GM23338 (cell line): ENCODE measurements around the gene IRF2BP1. TPM values are rescaled to one million over a fixed set of nuclear protein-coding genes. Genes with fewer than 3 reads are reported as not detected.
"Not testable (repeated sequence)": the region's sequence is repeated elsewhere in the genome, so short reads cannot be mapped to it uniquely, and the experiment has no call there.

Source experiments
- ATAC-seq: fragments of 200-7000 bp; cut with Tn5 transposase; 3 replicates; pipeline ENCODE4 v1.9.1; 2020
- DNase-seq: peaks from one replicate; pipeline ENCODE4 v3.0.0-alpha.2; 2015; ENCODE audit warnings: low spot score
- H2AFZ ChIP-seq: fragments of 200-600 bp; sonication (generic); 2 replicates; pipeline ENCODE4 v1.8.0; 2016; ENCODE audit warnings: antibody characterized with exemption, mild to moderate bottlenecking, moderate library complexity
- H3F3A ChIP-seq: fragments of 200-600 bp; sonication (generic); replicated peaks from 2 replicates; pipeline ENCODE4 v1.8.0; 2017; ENCODE audit warnings: antibody characterized with exemption, mixed run types, low read depth
- H3K27ac ChIP-seq: fragments of 200-600 bp; sonication (generic); 2 replicates; pipeline ENCODE4 v1.6.1; 2016; ENCODE audit warnings: low read depth
- H3K27me3 ChIP-seq: fragments of 200-600 bp; sonication (generic); 2 replicates; pipeline ENCODE4 v1.8.0; 2016; ENCODE audit warnings: mild to moderate bottlenecking, mixed run types, moderate library complexity; ENCODE audit not compliant: insufficient read depth
- H3K36me3 ChIP-seq: fragments of 200-600 bp; sonication (generic); 2 replicates; pipeline ENCODE4 v1.8.0; 2016; ENCODE audit warnings: mild to moderate bottlenecking; ENCODE audit not compliant: insufficient read depth
- H3K4me1 ChIP-seq: fragments of 200-600 bp; sonication (generic); 2 replicates; pipeline ENCODE4 v1.8.0; 2016; ENCODE audit warnings: mild to moderate bottlenecking, moderate library complexity; ENCODE audit not compliant: insufficient read depth
- H3K4me2 ChIP-seq: fragments of 200-600 bp; sonication (generic); 2 replicates; pipeline ENCODE4 v1.7.1; 2017; ENCODE audit warnings: mixed run types
- H3K4me3 ChIP-seq: fragments of 200-600 bp; sonication (generic); 2 replicates; pipeline ENCODE4 v1.6.1; 2016; ENCODE audit warnings: mixed run types
- H3K79me2 ChIP-seq: fragments of 200-600 bp; sonication (generic); replicated peaks from 2 replicates; pipeline ENCODE4 v1.8.0; 2017; ENCODE audit warnings: mild to moderate bottlenecking; ENCODE audit not compliant: insufficient read depth
- H3K9me2 ChIP-seq: fragments of 200-600 bp; sonication (generic); 2 replicates; pipeline ENCODE4 v1.8.0; 2017; ENCODE audit not compliant: insufficient read depth
- H4K20me1 ChIP-seq: fragments of 200-600 bp; sonication (generic); replicated peaks from 2 replicates; pipeline ENCODE4 v1.8.0; 2017; ENCODE audit warnings: mild to moderate bottlenecking; ENCODE audit not compliant: insufficient read depth
- H3K27ac Mint-ChIP-seq: 2 replicates; pipeline ENCODE4 v1.8.0; 2020; ENCODE audit warnings: inconsistent platforms, mild to moderate bottlenecking, moderate library complexity, mixed read lengths
- H3K27me3 Mint-ChIP-seq: 3 replicates; pipeline ENCODE4 v1.8.0; 2022; ENCODE audit warnings: low read depth, mild to moderate bottlenecking, moderate library complexity, mixed read lengths, inconsistent platforms; ENCODE audit not compliant: insufficient read depth, poor library complexity
- H3K36me3 Mint-ChIP-seq: 3 replicates; pipeline ENCODE4 v1.8.0; 2021; ENCODE audit warnings: low read depth, mild to moderate bottlenecking, inconsistent platforms, moderate library complexity, mixed read lengths
- H3K4me1 Mint-ChIP-seq: 3 replicates; pipeline ENCODE4 v1.8.0; 2020; ENCODE audit warnings: mild to moderate bottlenecking, inconsistent platforms, mixed read lengths
- H3K4me3 Mint-ChIP-seq: 3 replicates; pipeline ENCODE4 v1.8.0; 2021; ENCODE audit warnings: moderate library complexity, mild to moderate bottlenecking, inconsistent platforms, mixed read lengths
- H3K9me3 Mint-ChIP-seq: 3 replicates; pipeline ENCODE4 v1.8.0; 2020; ENCODE audit warnings: moderate library complexity, mild to moderate bottlenecking, inconsistent platforms, mixed read lengths
- EZH2phosphoT487 ChIP-seq: fragments of 200-600 bp; sonication (generic); IDR thresholded peaks from one replicate; pipeline ENCODE4 v1.8.1; 2018; ENCODE audit warnings: antibody characterized with exemption; ENCODE audit not compliant: unreplicated experiment
- polyA plus RNA-seq: library from polyadenylated mRNA; unstranded; fragments of >200 nt; fragmentation: Nextera tagmentation; extraction: Ambion mirVana; gene quantifications from 2 replicates; pipeline ENCODE4 v1.2.1, GENCODE V29; 2016
- total RNA-seq: library from RNA; depleted of rRNA; stranded (reverse); fragments of >200 nt; shearing (Covaris generic); gene quantifications from 2 replicates; pipeline ENCODE4 v1.2.3, GENCODE V29; 2014
- TF ChIP-seq, protein P1 (sequence below): fragments of 250-450 bp; sonication (Bioruptor Pico); IDR thresholded peaks from 2 replicates; pipeline ENCODE4 v1.5.0; 2020; ENCODE audit warnings: mild to moderate bottlenecking, moderate library complexity

Gene IRF2BP1
- total and polyA plus RNA-seq, 2 experiments from 2014 or later: 10.4 to 41.6 TPM

DNA sequence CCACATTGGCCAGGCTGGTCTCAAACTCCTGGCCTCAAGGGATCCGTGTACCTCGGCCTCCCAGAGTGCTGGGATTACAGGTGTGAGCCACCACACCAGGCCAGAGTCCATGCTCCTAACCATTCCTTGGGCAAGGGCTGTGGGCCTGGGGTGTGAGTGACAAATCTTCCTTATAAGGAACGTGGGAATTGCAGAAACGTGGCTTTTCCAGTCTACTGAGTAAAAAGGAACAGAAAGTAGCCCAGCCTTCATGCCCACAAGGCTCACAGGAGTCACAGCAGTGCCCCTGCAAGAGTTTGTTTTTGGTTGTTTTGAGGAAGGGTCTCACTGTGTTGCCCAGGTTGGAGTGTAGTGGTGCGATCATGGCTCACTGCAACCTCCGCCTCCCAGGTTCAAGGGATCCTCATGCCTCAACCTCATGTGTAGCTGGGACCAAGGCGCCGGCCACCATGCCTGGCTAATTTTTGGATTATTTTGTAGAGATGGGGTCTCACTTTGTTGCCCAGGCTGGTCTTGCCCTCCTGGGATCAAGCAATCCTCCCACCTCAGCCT is 11.4 kb upstream of the IRF2BP1 start (continued):
- TF ChIP-seq, protein P1, sequence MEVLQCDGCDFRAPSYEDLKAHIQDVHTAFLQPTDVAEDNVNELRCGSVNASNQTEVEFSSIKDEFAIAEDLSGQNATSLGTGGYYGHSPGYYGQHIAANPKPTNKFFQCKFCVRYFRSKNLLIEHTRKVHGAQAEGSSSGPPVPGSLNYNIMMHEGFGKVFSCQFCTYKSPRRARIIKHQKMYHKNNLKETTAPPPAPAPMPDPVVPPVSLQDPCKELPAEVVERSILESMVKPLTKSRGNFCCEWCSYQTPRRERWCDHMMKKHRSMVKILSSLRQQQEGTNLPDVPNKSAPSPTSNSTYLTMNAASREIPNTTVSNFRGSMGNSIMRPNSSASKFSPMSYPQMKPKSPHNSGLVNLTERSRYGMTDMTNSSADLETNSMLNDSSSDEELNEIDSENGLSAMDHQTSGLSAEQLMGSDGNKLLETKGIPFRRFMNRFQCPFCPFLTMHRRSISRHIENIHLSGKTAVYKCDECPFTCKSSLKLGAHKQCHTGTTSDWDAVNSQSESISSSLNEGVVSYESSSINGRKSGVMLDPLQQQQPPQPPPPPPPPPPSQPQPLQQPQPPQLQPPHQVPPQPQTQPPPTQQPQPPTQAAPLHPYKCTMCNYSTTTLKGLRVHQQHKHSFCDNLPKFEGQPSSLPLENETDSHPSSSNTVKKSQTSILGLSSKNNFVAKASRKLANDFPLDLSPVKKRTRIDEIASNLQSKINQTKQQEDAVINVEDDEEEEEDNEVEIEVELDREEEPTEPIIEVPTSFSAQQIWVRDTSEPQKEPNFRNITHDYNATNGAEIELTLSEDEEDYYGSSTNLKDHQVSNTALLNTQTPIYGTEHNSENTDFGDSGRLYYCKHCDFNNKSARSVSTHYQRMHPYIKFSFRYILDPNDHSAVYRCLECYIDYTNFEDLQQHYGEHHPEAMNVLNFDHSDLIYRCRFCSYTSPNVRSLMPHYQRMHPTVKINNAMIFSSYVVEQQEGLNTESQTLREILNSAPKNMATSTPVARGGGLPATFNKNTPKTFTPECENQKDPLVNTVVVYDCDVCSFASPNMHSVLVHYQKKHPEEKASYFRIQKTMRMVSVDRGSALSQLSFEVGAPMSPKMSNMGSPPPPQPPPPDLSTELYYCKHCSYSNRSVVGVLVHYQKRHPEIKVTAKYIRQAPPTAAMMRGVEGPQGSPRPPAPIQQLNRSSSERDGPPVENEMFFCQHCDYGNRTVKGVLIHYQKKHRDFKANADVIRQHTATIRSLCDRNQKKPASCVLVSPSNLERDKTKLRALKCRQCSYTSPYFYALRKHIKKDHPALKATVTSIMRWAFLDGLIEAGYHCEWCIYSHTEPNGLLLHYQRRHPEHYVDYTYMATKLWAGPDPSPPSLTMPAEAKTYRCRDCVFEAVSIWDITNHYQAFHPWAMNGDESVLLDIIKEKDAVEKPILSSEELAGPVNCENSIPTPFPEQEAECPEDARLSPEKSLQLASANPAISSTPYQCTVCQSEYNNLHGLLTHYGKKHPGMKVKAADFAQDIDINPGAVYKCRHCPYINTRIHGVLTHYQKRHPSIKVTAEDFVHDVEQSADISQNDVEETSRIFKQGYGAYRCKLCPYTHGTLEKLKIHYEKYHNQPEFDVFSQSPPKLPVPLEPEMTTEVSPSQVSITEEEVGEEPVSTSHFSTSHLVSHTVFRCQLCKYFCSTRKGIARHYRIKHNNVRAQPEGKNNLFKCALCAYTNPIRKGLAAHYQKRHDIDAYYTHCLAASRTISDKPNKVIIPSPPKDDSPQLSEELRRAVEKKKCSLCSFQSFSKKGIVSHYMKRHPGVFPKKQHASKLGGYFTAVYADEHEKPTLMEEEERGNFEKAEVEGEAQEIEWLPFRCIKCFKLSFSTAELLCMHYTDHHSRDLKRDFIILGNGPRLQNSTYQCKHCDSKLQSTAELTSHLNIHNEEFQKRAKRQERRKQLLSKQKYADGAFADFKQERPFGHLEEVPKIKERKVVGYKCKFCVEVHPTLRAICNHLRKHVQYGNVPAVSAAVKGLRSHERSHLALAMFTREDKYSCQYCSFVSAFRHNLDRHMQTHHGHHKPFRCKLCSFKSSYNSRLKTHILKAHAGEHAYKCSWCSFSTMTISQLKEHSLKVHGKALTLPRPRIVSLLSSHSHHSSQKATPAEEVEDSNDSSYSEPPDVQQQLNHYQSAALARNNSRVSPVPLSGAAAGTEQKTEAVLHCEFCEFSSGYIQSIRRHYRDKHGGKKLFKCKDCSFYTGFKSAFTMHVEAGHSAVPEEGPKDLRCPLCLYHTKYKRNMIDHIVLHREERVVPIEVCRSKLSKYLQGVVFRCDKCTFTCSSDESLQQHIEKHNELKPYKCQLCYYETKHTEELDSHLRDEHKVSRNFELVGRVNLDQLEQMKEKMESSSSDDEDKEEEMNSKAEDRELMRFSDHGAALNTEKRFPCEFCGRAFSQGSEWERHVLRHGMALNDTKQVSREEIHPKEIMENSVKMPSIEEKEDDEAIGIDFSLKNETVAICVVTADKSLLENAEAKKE: no peak

DNA sequence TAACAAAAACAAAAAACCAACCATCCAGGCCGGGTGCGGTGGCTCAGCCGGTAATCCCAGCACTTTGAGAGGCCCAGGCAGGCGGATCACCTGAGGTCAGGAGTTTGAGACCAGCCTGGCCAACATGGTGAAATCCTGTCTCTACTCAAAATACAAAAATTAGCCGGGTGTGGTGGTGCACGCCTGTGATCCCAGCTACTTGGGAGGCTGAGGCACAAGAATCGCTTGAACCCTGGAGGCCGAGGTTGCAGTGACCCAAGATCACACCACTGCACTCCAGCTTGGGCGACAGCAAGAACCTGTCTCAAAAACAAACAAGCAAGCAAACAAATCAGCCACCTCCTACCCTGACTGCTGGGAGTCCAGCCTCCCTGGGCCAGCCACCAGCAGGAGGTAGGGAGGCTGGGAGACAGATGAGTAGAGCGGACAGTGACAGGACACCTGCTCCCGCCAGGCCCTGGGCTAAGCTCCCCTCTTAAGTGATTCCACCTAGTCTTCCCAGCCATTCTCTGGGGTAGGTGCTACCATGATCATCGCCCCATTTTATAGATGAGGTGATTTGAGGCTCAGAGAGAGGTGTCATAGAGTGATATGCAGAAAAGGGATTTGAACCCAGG is 10.2 kb upstream of the IRF2BP1 start:
- H3K36me3 ChIP-seq, H3K79me2 ChIP-seq, H3K9me3 Mint-ChIP-seq, H3K4me1 ChIP-seq, H3K4me3 ChIP-seq, H3K27ac ChIP-seq, H4K20me1 ChIP-seq, H3K4me3 Mint-ChIP-seq, H2AFZ ChIP-seq, H3K27ac Mint-ChIP-seq, H3K4me2 ChIP-seq, ATAC-seq, H3K9me2 ChIP-seq, DNase-seq: not testable (repeated sequence)
- H3K36me3 Mint-ChIP-seq: peaks cover 29% of the 10 kb centered on the region
- peaks cover 11% of the 10 kb centered on the region for H3K4me1 Mint-ChIP-seq
- peaks cover 15% of the 10 kb centered on the region for H3K27me3 Mint-ChIP-seq
- Histone ChIP-seq H3F3A (peaks cover 12% of the 10 kb centered on the region; the same call in 1 of the 2 replicates), H3K27me3 (peaks cover 14% of the 10 kb centered on the region)

DNA sequence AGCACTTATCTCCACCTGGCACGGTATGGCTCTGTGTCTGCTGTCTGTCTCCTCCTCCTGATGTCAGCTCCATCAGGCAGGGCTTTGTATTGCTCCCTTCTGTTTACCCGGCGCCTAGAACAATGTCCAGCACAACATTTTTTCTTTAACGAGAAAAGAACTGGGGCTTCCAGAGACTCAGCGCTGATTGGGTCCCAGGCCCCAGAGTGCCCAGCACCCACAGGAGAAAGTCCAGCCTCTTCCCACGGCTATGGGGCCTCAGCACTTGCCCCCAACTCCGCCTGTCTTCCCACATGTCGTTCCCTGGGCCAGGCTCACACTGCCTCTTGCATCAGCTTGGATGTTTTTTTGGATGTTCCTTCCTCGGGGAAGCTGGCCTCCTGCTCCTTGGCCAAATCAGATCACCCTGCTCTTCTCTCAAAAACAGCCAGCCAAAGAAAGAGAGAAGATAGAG is 9.6 kb upstream of the IRF2BP1 start:
- Mint-ChIP-seq H3K36me3 (peaks cover 26% of the 10 kb centered on the region), H3K4me3 (no peak overlapping the region; the same call in 2 of the 3 replicates), H3K27me3 (peaks cover 9% of the 10 kb centered on the region), H3K4me1 (peaks cover 6% of the 10 kb centered on the region), H3K9me3 (no peaks in the 10 kb centered on the region; the same call in 2 of the 3 replicates), H3K27ac (0 out of 2 replicates have a peak overlapping the region, but pooled peaks have one; percentile 10)
- Histone ChIP-seq H3K4me3 (no peak overlapping the region), H3K27me3 (peaks cover 8% of the 10 kb centered on the region), H3K79me2 (no peaks in the 10 kb centered on the region), H3K36me3 (no peaks in the 10 kb centered on the region), H3K9me2 (no peaks in the 10 kb centered on the region), H3K4me2 (no peak overlapping the region), H3K4me1 (0 out of 2 replicates have a peak, but pooled peaks cover 3% of the 10 kb centered on the region), H3K27ac (no peak overlapping the region; the same call in 1 of the 2 replicates), H3F3A (peaks cover 7% of the 10 kb centered on the region; the same call in 1 of the 2 replicates), H4K20me1 (no peaks in the 10 kb centered on the region; the same call in 1 of the 2 replicates), H2AFZ (no peak overlapping the region)
- DNase-seq (no peak), ATAC-seq (no peak)
- TF ChIP-seq EZH2phosphoT487: no peak
- TF ChIP-seq, protein P1: no peak
